ENCODE data around the gene RUNX2. TPM values are rescaled to one million over a fixed set of nuclear protein-coding genes. Genes with fewer than 3 reads are reported as not detected.

Gene RUNX2
- total RNA-seq, 6 experiments from 2014 or later, result 7.4 to 12.7 (median 10.8) TPM

DNA sequence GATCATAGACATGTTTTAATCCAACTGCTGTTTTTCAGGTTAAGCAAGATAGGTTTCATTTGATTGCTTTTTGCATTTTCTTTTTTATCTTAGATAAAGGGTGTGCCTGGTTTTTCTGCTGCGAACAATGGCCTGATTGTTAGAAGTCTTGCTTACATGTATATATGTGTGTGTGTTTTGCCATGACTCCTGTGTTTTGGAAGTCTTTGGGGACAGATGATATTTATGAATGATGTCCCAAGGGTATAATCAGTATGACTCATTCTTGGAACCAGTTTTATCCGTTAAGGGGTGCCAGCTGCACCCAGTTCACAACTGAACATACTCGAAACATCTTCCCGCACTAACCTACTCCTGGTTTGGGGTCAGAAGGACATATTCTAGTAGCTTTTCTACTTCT, 279.7 kb downstream of the RUNX2 start:
- Mint-ChIP-seq H3K27ac (no peak overlapping the region), H3K4me1 (ENCODE audit: low read depth) (peaks cover 26% of the 10 kb centered on the region), H3K4me3 (no peak overlapping the region), H3K36me3 (ENCODE audit: low read depth) (peaks cover 6% of the 10 kb centered on the region), H3K27me3 (ENCODE audit: insufficient read depth) (no peaks in the 10 kb centered on the region; the same call in 1 of the 2 replicates), H3K9me3 (no peaks in the 10 kb centered on the region)
- TF ChIP-seq, protein P1, sequence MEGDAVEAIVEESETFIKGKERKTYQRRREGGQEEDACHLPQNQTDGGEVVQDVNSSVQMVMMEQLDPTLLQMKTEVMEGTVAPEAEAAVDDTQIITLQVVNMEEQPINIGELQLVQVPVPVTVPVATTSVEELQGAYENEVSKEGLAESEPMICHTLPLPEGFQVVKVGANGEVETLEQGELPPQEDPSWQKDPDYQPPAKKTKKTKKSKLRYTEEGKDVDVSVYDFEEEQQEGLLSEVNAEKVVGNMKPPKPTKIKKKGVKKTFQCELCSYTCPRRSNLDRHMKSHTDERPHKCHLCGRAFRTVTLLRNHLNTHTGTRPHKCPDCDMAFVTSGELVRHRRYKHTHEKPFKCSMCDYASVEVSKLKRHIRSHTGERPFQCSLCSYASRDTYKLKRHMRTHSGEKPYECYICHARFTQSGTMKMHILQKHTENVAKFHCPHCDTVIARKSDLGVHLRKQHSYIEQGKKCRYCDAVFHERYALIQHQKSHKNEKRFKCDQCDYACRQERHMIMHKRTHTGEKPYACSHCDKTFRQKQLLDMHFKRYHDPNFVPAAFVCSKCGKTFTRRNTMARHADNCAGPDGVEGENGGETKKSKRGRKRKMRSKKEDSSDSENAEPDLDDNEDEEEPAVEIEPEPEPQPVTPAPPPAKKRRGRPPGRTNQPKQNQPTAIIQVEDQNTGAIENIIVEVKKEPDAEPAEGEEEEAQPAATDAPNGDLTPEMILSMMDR (IDR thresholded peaks at IDR 0.05), result no peak; the same call in 1 of the 2 replicates
- no peak for DNase-seq

DNA sequence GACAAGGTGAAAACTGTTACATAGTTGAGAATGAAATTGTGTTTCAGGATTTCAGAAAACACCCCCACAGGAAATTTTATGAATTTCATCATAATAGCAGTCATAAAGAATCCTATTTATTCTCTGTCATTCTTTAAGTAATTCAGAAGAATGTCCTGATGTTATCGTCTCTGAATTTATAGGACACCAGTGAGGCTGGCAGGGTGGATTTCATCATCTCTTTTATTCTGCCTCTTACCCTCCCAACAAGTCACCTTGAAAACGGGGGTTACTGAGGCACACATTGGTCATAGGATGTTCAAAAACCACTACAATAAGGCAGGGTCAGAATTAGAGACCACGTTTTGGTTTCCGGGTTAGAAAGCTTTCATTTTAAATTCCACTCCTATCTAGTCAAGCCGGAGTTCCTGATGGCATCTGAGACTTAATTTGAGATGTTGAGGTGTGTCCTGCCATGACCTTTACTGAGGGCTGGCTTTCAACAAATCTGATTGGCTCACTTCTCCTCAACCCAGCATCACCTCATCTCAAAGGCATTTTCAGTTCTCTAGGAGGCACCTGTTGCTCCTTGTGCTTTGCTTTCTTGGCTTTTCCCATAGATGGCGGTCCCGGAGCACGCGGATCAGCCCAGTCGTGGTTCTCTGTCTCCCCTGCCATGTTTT, 280.3 kb downstream of the RUNX2 start:
- Mint-ChIP-seq H3K36me3 (ENCODE audit: low read depth) (peaks cover 6% of the 10 kb centered on the region), H3K27ac (no peak overlapping the region; the same call in 1 of the 2 replicates)
- DNase-seq, result no peak

DNA sequence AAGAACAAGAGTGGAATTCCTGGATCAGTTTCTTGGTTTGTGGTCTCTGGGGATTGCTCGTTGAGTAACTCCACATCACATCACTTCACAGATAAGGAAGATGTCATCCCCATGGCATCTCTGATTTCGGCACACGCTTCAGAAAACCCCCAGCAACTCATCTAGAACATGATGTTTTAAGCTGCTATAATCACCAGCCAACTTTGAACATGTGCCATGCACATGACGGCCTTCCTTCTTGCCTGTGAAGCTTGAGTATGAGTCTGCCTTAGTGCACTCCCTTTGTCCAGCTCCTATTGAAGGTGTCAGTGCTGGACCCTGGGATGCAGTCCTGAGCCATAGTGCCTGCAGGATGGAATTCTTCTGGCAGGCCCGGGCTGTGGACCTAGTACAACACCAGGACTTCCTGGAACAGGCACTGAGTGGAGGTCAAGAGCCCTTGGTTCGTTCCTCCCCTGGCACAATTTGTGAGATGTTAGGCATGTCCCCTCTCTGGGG, 281.1 kb downstream of the RUNX2 start:
- Mint-ChIP-seq H3K4me3 (peak overlapping the region; percentile 19; the same call in 1 of the 2 replicates), H3K36me3 (ENCODE audit: low read depth) (peaks cover 3% of the 10 kb centered on the region), H3K9me3 (no peaks in the 10 kb centered on the region), H3K27ac (peak overlapping the region; percentile 57), H3K4me1 (ENCODE audit: low read depth) (peaks cover 31% of the 10 kb centered on the region), H3K27me3 (ENCODE audit: insufficient read depth) (no peaks in the 10 kb centered on the region; the same call in 1 of the 2 replicates)
- TF ChIP-seq, protein P1 (IDR thresholded peaks at IDR 0.05), result no peak
- peak; percentile 75 for DNase-seq

More for the DNA sequence above, 280.3 kb downstream of the RUNX2 start:
- TF ChIP-seq, protein P1 (IDR thresholded peaks at IDR 0.05), result no peak; the same call in none of the 2 replicates
- H3K9me3 Mint-ChIP-seq, result no peaks in the 10 kb centered on the region
- peaks cover 26% of the 10 kb centered on the region for H3K4me1 Mint-ChIP-seq (ENCODE audit: low read depth)
- H3K27me3 Mint-ChIP-seq (ENCODE audit: insufficient read depth), result no peaks in the 10 kb centered on the region; the same call in 1 of the 2 replicates
- peak overlapping the region; percentile 19; the same call in 1 of the 2 replicates for H3K4me3 Mint-ChIP-seq

DNA sequence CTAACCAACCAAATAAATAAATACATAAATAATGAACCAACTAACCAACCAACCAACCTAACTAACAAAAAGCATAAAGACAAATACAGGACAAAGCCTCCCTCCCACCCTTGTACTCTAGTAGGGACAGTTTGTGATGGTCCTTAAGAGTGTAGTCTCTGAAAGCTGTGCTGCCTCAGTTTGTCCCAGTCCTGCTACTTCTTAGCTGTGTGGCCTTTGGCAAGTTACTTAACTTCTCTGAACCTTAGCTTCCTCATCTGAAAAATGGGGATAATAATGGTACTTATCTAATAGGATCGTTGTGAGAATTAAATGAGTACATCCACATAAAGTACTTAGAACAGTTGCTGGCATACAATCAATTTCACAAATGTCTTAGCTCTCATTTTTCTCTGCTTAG, 282.2 kb downstream of the RUNX2 start:
- Mint-ChIP-seq H3K9me3 (no peaks in the 10 kb centered on the region), H3K27me3 (ENCODE audit: insufficient read depth) (no peaks in the 10 kb centered on the region; the same call in 1 of the 2 replicates), H3K36me3 (ENCODE audit: low read depth) (no peaks in the 10 kb centered on the region), H3K4me1 (ENCODE audit: low read depth) (peaks cover 39% of the 10 kb centered on the region), H3K4me3 (no peak overlapping the region), H3K27ac (no peak overlapping the region)
- DNase-seq, result no peak
- TF ChIP-seq, protein P1 (IDR thresholded peaks at IDR 0.05), result no peak

DNA sequence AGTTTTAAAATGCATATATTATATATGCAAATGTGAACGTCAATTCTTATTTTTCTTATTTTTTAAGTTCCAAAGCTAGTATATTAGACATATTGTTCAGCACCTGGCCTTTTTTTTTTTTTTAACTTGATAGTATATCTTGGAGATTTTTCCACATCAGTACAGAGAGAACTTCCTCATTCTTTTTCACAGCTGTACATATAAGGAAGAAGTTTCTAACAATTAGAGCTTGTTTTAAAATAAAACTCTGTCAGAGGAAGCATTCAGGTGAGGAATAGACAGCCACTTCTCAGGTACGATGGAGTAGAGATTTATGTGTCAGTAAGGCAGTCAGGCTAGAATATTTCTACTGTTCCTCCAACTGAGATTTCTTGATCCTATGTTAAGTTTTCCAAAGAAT, 282.7 kb downstream of the RUNX2 start:
- Mint-ChIP-seq H3K27me3 (ENCODE audit: insufficient read depth) (no peaks in the 10 kb centered on the region; the same call in 1 of the 2 replicates), H3K27ac (no peak overlapping the region), H3K4me3 (no peak overlapping the region), H3K9me3 (no peaks in the 10 kb centered on the region), H3K36me3 (ENCODE audit: low read depth) (no peaks in the 10 kb centered on the region), H3K4me1 (ENCODE audit: low read depth) (peaks cover 41% of the 10 kb centered on the region)
- no peak for DNase-seq
- TF ChIP-seq, protein P1 (IDR thresholded peaks at IDR 0.05), result no peak

Data from HFFc6 (cell line).